Suprapubic skin (tissue), 4 donors: ENCODE measurements around the gene CUL2.
"Not testable (repeated sequence)": the region's sequence is repeated elsewhere in the genome, so short reads cannot be mapped to it uniquely, and the experiment has no call there.

Experiments
- CTCF ChIP-seq, 2 donors: fragments of 200-600 bp in 1 of 2; fragments of 450-650 bp in 1 of 2; sonication (generic) in 1 of 2; IDR thresholded peaks; one replicate each; pipeline ENCODE4 v1.5.1; 2016 to 2019; ENCODE audit warnings: antibody characterized with exemption in 2 of 2, mild to moderate bottlenecking in 1 of 2, moderate library complexity in 1 of 2
- EP300 ChIP-seq: sonication (generic); formaldehyde crosslinking; IDR thresholded peaks from one replicate; pipeline ENCODE4 v1.6.1; 2017; ENCODE audit warnings: antibody characterized with exemption
- POLR2A ChIP-seq, 2 donors: fragments of 450-650 bp; IDR thresholded peaks; one replicate each; pipeline ENCODE4 v1.6.1; 2017; ENCODE audit warnings: antibody characterized with exemption in 2 of 2, mild to moderate bottlenecking in 2 of 2, moderate library complexity in 2 of 2
- POLR2AphosphoS5 ChIP-seq, 3 donors: sonication (generic); formaldehyde crosslinking; IDR thresholded peaks; one replicate each; pipeline ENCODE4 v1.6.1; 2017; ENCODE audit warnings: antibody characterized with exemption in 3 of 3

- TF ChIP-seq POLR2AphosphoS5 (IDR thresholded peaks at IDR 0.05); CTCF (IDR thresholded peaks at IDR 0.05); EP300; POLR2A (IDR thresholded peaks at IDR 0.05): not testable (repeated sequence)
Observed at GRCh38 chr10:34973121-34973520, 117.0 kb downstream of the CUL2 start.
